IPS-18c (cell line): Measurements from ENCODE around the gene FKBP1B.
A peak's percentile ranks its signal among the peaks of the same experiment; 100 is the strongest.
"Not testable (repeated sequence)": the region's sequence is repeated elsewhere in the genome, so short reads cannot be mapped to it uniquely, and the experiment has no call there.

Experiments used
- H3K4me3 ChIP-seq: 2 replicates; pipeline ENCODE4 v1.7.0; 2013; ENCODE audit warnings: low read depth, mild to moderate bottlenecking, low read length, moderate library complexity; ENCODE audit not compliant: insufficient read depth
- H3K9me3 ChIP-seq: one replicate; pipeline ENCODE4 v1.6.1; 2013; ENCODE audit warnings: mild to moderate bottlenecking, low read length, moderate library complexity; ENCODE audit not compliant: control insufficient read depth, insufficient read depth

Gene FKBP1B

DNA sequence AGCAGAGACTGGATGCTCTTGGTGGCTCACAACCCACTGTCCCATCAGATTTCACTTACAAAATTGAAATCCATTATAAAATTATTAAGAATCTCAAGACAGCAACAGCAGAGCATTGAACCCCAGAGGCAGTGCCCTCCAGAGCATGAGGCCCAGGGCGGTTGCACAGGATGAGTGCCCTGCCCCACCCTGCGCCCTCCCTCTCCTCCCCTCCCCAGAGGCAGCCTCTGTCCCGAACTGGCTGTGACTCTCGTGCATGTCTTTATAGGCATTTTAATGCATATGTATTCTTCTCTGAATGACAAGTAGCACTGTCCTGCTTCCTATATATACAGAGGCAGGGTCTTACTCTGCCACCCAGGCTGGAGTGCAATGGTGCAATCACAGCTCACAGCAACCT lies 29.3 kb upstream of the FKBP1B start:
- Histone ChIP-seq H3K9me3 (no peaks in the 10 kb centered on the region), H3K4me3 (no peak overlapping the region)

DNA sequence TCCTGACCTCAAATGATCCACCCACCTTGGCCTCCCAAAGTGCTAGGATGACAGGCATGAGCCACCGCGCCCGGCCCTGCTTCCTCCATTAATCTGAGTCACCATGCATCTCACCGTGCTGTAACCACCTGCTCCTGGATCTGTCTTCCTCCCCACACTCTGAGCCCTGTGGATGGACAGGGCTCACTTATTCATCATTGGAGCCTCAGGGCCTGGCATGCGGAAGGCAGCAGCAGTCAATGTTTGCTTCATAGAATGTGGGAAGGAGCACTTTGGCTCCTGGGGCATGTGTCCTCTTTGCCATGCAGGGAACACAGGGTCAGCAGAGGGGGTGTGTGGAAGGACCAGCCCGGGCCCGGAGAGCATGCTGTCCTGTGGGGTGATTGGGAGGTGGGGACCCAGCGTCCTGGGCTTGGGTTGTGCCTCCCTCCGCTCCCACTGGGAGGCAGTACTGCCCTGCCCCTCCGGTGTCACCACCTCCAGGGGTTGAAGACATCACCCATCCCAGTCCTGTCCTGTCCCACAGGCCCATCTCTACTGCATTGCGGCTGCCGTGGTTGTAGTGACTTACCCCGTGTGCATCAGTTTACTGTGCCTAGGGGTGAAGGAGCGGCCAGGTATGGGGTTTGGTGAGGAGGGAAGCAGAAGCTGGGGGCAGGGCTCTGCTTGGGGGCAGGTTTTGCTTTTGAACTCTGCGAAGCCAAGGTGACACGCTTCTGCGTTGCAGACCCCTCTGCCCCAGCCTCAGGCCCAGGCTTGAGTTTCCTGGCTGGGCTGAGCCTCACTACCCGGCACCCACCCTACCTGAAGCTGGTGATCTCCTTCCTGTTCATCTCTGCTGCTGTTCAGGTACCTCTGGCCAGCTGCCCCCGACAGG lies 28.2 kb upstream of the FKBP1B start:
- Histone ChIP-seq H3K9me3 (no peaks in the 10 kb centered on the region), H3K4me3 (no peak overlapping the region)

GRCh38 chr2:24022324-24022974 lies 27.1 kb upstream of the FKBP1B start:
- no peaks in the 10 kb centered on the region for H3K9me3 ChIP-seq
- no peak overlapping the region for H3K4me3 ChIP-seq

DNA sequence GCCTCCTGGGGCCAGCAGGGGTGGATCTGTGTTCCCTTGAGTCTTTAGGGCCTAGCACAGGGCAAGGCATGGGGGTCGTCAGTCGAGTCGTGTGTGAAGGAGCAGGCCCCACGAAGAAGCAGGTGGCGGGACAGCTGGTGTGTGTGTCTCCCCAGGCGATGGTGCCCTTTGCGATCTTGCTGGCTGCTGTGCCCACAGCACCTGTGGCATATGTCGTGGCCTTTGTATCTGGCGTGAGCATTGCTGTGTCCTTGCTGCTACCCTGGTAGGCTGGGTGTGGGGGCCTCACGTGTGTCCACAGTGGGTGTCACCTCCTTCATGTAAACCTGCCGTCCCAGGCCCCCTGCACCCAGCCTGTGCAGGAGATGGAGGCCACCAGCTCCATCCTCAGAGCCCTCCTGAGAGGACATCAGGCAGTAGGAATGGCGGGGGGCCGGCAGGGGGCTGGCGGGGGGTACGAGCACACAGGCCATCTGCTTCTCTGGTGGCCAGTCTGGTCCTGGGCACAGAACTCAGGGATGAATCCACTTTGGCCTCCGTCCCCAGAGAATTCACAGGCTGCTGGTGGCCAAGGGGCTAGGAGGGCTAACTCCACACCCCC lies 26.5 kb upstream of the FKBP1B start:
- Histone ChIP-seq H3K9me3 (no peaks in the 10 kb centered on the region), H3K4me3 (no peak overlapping the region)

DNA sequence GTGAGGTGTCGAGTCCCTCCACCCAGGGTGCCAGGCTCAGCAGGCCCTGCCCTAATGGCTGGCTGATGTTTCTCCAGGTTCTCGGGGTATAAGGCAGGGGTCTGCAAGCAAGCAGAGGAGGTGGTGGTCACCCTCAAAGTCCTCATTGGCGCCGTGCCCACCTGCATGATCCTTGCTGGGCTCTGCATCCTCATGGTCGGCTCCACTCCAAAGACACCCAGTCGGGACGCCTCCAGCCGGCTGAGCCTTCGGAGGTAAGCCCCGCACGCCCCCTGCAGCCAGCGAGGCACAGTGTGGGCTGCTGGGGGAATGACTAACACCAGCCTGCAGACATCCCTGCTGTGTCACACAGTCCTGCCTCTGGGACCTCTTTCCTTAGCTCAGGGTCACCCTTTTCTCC lies 25.5 kb upstream of the FKBP1B start:
- no peak overlapping the region for H3K4me3 ChIP-seq
- no peaks in the 10 kb centered on the region for H3K9me3 ChIP-seq

GRCh38 chr2:24024996-24025663 lies 24.4 kb upstream of the FKBP1B start:
- Histone ChIP-seq H3K4me3 (no peak overlapping the region; the same call in 1 of the 2 replicates), H3K9me3 (no peaks in the 10 kb centered on the region)

DNA sequence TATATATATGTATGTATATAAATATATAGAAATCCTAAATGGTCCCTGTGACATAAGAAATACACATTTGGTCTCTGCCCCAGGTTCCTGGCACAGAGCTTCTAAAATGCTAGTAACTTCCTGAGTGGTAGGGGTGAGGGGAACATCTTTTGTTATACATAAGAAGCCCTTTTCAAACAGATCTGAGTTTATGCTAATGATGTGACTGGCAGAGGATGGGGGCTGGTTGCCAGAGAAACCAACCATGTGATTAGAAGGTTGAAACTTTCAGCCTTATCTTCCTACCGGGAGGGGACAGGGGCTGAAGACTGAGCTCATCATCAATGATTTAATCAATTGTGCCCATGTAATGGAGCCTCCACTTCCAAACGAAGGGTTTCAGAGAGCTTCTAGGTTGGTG lies 23.3 kb upstream of the FKBP1B start:
- H3K9me3 ChIP-seq = no peaks in the 10 kb centered on the region
- no peak overlapping the region for H3K4me3 ChIP-seq

- Histone ChIP-seq H3K9me3 (no peaks in the 10 kb centered on the region), H3K4me3 (no peak overlapping the region)
Measured at GRCh38 chr2:24038786-24039499, 10.6 kb upstream of the FKBP1B start.

DNA sequence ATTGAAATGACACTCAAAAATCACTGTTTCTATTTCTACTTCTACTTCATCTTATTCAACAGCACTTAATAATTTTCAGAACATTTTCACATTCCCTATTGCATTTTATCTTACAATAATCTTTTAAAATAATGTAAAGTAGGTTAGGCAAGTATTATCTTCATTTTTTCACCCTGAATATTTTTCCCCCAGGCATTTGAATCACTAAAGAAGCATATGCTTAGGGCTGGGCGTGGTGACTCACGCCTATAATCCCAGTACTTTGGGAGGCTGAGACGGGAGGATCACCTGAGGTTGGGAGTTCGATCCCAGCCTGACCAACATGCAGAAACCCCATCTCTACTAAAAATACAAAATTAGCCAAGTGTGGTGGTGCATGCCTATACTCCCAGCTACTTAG lies 9.0 kb upstream of the FKBP1B start:
- Histone ChIP-seq H3K4me3 (no peak overlapping the region), H3K9me3 (no peaks in the 10 kb centered on the region)

DNA sequence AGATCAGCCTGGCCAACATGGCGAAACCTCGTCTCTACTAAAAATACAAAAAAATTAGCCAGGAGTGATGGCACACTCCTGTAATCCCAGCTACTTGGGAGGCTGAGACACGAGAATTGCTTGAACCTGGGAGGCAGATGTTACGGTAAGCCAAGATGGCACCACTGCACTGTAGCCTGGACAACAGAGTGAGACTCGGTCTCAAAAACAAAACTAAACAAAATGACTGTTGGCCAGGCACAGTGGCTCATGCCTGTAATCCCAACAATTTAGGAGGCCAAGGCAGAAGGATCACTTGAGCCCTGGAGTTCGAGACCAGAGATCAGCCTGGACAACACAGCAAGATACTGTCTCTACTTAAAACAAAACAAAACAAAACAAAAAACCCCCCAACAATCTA lies 6.4 kb upstream of the FKBP1B start:
- not testable (repeated sequence) for H3K9me3 ChIP-seq, H3K4me3 ChIP-seq

DNA sequence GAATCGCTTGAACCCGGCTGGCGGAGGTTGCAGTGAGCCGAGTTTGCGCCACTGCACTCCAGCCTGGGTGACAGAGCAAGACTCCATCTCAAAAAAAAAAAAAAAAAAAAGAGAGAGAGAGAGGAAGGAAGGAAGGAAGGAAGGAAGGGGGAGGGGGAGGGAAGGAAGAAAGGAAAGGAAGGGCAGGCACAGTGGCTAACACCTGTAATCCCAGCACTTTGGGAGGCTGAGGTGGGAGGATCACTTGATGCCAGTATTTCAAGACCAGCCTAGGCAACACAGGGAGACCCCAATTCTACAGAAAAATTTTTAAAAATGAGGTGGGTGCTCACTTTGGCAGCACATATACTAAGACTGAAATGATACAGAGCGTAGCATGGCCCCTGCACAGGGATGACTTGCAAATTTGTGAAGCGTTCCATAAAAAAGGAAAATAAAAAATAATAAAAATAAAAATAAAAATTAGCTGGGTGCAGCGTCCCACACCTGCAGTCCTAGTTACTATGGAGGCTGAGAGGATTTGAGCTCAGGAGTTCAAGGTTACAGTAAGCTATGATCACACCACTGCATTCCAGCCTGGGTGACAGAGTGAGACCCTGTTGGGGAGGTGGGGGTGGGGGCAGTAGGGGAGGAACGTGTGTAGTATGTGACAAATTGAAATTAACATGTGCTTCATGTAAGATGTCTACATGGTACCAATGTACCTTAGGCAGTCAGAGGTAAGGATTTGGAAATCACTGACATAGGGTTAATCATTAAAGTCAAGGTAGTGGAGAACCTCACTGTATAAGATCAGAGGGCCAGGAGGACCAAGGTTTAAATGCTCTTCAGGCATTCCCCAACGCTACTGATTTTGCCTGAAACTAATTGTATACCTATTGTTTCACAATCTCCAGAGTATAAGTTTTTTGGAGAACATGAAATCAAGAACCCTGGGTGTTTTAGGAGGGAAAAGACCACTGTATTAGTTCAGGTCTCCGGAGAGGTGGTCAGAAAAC lies 3.7 kb upstream of the FKBP1B start:
- H3K9me3 ChIP-seq = no peaks in the 10 kb centered on the region
- H3K4me3 ChIP-seq = no peak overlapping the region

GRCh38 chr2:24046599-24046929 lies 3.0 kb upstream of the FKBP1B start:
- Histone ChIP-seq H3K4me3 (peak overlapping the region; percentile 75), H3K9me3 (no peaks in the 10 kb centered on the region)

DNA sequence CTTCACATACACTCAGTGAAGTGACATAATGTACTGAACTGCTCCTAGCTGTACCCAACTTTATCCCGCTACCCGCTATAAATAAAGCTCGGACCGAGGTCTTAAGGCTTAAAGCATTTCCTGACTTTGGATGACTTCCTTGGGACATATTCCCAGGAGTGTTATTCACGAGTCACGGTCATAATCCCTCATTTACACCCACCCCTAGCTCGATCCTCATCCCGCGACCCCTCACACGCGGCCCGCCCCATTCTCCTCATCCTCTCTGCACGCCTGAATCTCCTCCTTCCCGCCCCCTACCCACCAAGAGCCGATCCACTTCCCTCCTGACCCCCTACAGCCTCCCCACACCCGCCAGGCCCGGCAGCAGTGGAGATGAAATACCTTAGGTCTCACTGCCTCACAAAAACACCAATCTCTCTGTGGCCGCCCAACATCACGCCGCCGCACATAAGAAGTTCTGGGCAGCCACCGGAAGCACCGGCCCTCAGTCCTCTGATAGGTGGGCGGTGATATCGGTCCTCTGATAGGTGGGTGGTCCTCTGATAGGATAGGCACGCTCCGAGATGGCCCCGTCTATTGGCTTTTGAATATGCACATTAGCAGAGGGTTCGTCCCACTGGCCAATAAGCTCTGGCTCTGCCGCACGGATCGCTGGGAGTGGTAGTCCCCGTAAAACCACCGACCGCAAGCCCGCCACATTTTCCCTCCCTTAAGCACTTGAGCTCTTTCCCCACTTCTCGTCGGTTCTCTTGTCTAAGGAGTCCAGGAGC lies 2.4 kb upstream of the FKBP1B start, which contains the start of gene WDCP:
Gene WDCP (minus strand): TSS at position 462 of the 773 bp plus-strand sequence. CDS start 7,897 bp downstream, outside the sequence.
- Histone ChIP-seq H3K4me3 (peak within 1 kb of the TSS; percentile 75), H3K9me3 (no peaks in the 10 kb centered on the region)

- Histone ChIP-seq H3K9me3 (no peaks in the 10 kb centered on the region), H3K4me3 (peak overlapping the region; percentile 24; the same call in 1 of the 2 replicates)
Measured at GRCh38 chr2:24047703-24048033, 1.9 kb upstream of the FKBP1B start.

DNA sequence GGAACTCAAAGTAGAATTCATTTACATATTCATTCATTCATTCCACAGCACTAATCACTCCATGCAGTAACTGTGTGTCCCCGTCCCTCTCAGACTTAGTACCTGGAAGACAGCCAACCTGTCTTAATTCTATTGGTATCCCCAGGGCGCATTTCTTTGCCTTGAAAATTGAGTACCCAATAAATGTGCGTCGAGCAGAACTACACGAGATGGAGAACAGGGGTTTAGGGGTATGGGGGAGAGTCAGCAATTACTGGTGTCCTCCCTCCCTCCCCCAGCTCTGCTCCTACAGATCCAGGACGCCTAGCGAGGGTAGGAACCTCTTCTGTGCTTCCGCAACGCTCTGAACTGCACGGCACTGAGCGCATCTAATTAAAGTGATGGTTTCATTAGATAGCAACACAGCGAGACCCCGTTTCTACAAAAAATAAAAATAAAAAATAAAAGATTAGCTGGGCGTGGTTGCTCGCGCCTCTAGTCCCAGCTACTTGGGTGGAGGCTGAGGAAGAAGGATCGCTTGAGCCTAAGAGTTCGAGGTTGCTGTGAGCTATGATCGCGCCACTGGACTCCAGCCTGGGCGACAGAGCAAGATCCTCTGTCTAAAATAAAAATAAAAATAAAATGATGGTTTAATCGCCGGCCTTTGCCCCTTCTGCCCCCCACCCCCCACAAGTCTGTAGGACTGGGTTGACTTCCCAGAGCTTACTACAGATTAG lies 614 bp upstream of the FKBP1B start:
- H3K9me3 ChIP-seq = no peaks in the 10 kb centered on the region
- H3K4me3 ChIP-seq = peak overlapping the region; percentile 72
